ENCODE results near the gene TTN.
A peak's percentile ranks its signal among the peaks of the same experiment; 100 is the strongest.

The TTN gene

DNA sequence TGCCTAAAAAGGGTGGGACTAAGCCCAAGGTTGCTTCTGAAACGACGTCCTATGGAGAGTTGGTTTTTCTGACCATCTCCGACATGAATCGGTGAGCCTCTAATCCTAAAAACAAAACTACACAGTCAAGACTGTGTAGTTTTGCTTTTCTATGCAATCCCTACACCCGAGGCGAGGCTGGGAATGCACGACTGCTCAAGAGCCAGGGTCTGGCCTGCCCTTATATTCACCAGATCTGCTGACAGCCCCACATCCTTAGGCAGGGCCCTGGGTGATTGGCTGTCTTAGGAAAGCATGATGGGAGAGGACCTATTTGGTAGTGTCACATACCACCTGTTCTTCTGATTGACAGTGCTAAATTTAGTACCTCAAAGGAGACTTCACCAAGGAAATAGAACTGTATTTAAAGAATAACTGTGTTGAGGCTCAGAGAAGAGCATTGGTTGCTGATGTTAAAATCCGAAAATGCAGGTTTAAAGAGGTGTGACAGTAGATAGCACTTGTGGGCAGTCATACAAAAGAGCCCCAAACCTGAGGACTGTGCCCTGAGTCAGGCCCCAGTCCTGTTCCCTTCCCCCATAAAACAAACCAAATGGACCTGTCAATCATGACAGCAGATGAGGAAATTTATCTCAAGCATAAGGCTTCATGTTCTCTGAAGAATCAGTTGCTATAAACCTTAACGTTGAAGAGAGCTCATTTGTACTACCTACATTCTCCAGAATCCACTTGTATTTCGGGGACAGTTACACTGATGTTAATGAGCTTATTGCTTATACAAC lies at the start of gene TTN:
Gene TTN (minus strand): TSS at position 197 of the 782 bp plus-strand sequence. CDS start 2,781 bp downstream, outside the sequence.
- Histone ChIP-seq H2AFZ (ENCODE audit: low read length, unreplicated experiment) (no peak within 1 kb of the TSS), H3K4me1 (ENCODE audit: control insufficient read depth, insufficient read depth, low read length, unreplicated experiment) (no peaks in the 10 kb centered on the region), H3K79me2 (ENCODE audit: control insufficient read depth, insufficient read depth, low read length, unreplicated experiment) (no peaks in the 10 kb centered on the region), H3K36me3 (ENCODE audit: insufficient read depth, low read length) (no peaks in the 10 kb centered on the region), H3K27ac (ENCODE audit: low read depth, low read length) (no peak within 1 kb of the TSS), H3K27me3 (ENCODE audit: insufficient read depth, low read length) (no peaks in the 10 kb centered on the region), H3K4me3 (ENCODE audit: low read depth, low read length) (no peak within 1 kb of the TSS)

DNA sequence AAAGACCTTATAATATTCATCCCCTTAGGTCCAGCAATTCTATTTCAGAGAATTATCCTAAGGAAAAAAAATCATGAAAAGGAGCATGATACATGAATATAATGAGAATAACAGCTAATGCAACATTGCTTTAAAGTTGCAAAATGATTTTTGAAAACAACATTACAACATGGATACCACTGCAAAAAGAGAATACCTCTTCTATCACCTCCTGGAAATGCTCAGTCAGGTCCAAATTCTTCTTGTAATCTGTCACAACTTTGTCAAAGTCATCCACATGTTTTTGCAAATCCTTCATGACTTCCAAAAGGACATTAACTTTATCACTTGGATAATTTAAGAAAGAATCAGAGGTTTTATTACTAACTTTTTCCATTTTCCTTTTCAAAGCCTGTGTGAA lies 47.9 kb upstream of the TTN start:
- H3K79me2 ChIP-seq (ENCODE audit: control insufficient read depth, insufficient read depth, low read length, unreplicated experiment) = no peaks in the 10 kb centered on the region
- peak overlapping the region; percentile 67; the same call in 1 of the 2 replicates for H3K27ac ChIP-seq (ENCODE audit: low read depth, low read length)
- H3K4me3 ChIP-seq (ENCODE audit: low read depth, low read length) = no peak overlapping the region
- H3K4me1 ChIP-seq (ENCODE audit: control insufficient read depth, insufficient read depth, low read length, unreplicated experiment) = peaks cover 9% of the 10 kb centered on the region
- H3K36me3 ChIP-seq (ENCODE audit: insufficient read depth, low read length) = no peaks in the 10 kb centered on the region
- H2AFZ ChIP-seq (ENCODE audit: low read length, unreplicated experiment) = no peak overlapping the region
- no peaks in the 10 kb centered on the region; the same call in 1 of the 2 replicates for H3K27me3 ChIP-seq (ENCODE audit: insufficient read depth, low read length)

DNA sequence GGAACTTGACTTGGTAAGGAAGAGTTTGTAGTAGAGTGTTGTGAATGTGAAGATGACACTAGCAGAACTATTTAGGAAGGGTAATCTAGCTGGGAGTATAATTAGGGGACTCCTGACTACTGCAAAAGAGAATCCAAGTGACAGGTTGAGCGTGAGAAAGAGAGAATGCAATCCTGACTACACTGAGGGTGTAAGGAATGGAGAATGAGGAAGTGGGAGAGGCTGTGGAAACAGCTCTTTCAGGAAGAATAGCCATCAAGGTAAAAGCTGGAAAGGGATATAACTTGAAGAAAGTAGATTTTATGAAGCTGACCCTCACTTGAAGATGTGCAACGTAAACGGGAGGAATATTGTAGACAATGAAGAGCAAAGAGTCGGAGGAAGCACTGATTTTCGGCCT lies 41.1 kb upstream of the TTN start:
- Histone ChIP-seq H3K4me1 (ENCODE audit: control insufficient read depth, insufficient read depth, low read length, unreplicated experiment) (peaks cover 15% of the 10 kb centered on the region), H3K36me3 (ENCODE audit: insufficient read depth, low read length) (no peaks in the 10 kb centered on the region), H3K79me2 (ENCODE audit: control insufficient read depth, insufficient read depth, low read length, unreplicated experiment) (no peaks in the 10 kb centered on the region), H3K27ac (ENCODE audit: low read depth, low read length) (no peak overlapping the region), H3K4me3 (ENCODE audit: low read depth, low read length) (no peak overlapping the region), H3K27me3 (ENCODE audit: insufficient read depth, low read length) (no peaks in the 10 kb centered on the region), H2AFZ (ENCODE audit: low read length, unreplicated experiment) (no peak overlapping the region)

DNA sequence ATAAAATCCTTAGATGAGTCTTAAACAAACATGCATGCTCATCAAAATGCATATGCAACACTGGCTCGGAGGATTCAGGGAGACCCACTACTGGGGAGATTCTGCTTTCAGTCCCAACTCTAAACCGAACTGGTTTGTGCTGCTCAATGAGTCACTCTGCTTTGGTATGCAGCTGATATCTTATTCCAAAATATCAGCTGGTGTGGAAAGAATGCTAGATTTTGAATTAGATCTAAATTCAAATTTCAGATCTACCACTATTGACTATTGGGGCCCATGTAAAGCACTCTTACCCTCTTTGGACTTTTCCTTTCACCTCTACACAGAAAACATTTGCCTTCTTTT lies 39.2 kb upstream of the TTN start:
- Histone ChIP-seq H3K79me2 (ENCODE audit: control insufficient read depth, insufficient read depth, low read length, unreplicated experiment) (no peaks in the 10 kb centered on the region), H3K36me3 (ENCODE audit: insufficient read depth, low read length) (no peaks in the 10 kb centered on the region), H2AFZ (ENCODE audit: low read length, unreplicated experiment) (no peak overlapping the region), H3K27me3 (ENCODE audit: insufficient read depth, low read length) (no peaks in the 10 kb centered on the region), H3K4me3 (ENCODE audit: low read depth, low read length) (no peak overlapping the region), H3K4me1 (ENCODE audit: control insufficient read depth, insufficient read depth, low read length, unreplicated experiment) (peaks cover 15% of the 10 kb centered on the region), H3K27ac (ENCODE audit: low read depth, low read length) (no peak overlapping the region)

DNA sequence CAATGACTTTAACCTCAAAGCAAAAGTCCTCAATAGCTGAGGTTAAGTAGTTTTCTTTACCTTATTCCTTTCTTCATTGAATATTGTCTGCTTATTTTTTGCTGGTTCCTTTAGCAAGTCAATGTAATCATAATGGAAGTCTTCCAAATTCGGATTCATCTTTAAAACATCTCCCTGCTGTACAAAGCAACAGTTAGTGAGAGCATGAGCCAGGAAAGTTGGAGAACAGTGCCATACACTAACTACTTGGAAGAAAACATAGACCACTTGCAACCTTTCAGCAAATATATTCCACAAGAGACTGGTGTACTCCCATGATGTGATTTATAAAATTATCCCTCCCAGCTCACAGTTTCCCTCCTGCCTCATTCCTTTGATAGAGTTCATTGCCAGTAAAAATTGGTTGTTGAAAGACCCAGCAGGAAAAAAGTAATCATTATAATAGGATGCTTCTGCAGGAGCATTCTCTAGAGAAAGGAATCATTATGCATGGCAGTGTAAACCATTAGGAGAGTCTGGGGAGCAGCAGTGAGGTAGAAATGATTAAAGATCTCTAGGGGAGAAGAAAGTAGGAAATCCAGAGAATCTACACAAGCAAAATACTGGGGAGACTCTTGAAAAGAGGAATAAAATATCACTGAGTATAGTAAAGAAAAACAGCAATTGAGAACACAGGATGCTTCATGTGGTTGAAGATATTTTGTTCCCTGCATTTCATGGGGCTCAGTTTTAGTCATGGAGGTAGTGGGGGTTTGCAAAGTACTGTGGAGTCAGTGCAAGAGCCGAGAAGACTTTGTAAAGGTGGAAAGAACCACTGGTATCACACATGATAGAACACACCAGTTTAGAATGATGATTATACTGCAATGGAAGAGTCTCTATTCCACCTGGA lies 38.6 kb upstream of the TTN start:
- peaks cover 15% of the 10 kb centered on the region for H3K4me1 ChIP-seq (ENCODE audit: control insufficient read depth, insufficient read depth, low read length, unreplicated experiment)

DNA sequence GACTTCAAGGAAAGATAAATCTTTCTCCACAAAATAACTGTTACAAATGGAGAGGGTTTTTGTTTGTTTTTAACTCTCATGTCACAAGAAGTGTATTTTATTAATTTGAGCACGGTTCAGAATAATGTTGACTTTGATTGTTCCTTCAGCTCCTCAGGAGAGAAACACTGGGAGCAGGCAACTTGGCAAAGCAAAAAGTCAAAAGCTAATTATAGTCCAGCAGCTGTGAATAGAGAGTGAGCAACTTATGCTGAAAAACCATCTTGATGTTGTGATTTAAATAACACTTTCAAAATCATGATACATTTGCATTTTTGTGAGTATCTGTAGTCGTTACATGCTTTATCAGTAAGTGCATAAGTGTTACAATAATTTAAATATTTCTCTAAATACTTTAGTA lies 37.5 kb upstream of the TTN start:
- Histone ChIP-seq H3K4me3 (ENCODE audit: low read depth, low read length) (no peak overlapping the region), H3K79me2 (ENCODE audit: control insufficient read depth, insufficient read depth, low read length, unreplicated experiment) (no peaks in the 10 kb centered on the region), H3K36me3 (ENCODE audit: insufficient read depth, low read length) (no peaks in the 10 kb centered on the region), H3K27ac (ENCODE audit: low read depth, low read length) (no peak overlapping the region), H3K27me3 (ENCODE audit: insufficient read depth, low read length) (no peaks in the 10 kb centered on the region), H3K4me1 (ENCODE audit: control insufficient read depth, insufficient read depth, low read length, unreplicated experiment) (peaks cover 15% of the 10 kb centered on the region), H2AFZ (ENCODE audit: low read length, unreplicated experiment) (no peak overlapping the region)

More for the DNA sequence above, 38.6 kb upstream of the TTN start:
- H3K36me3 ChIP-seq (ENCODE audit: insufficient read depth, low read length) = no peaks in the 10 kb centered on the region
- H3K27ac ChIP-seq (ENCODE audit: low read depth, low read length) = no peak overlapping the region
- no peaks in the 10 kb centered on the region for H3K79me2 ChIP-seq (ENCODE audit: control insufficient read depth, insufficient read depth, low read length, unreplicated experiment)
- no peaks in the 10 kb centered on the region for H3K27me3 ChIP-seq (ENCODE audit: insufficient read depth, low read length)
- no peak overlapping the region for H3K4me3 ChIP-seq (ENCODE audit: low read depth, low read length)
- no peak overlapping the region for H2AFZ ChIP-seq (ENCODE audit: low read length, unreplicated experiment)

DNA sequence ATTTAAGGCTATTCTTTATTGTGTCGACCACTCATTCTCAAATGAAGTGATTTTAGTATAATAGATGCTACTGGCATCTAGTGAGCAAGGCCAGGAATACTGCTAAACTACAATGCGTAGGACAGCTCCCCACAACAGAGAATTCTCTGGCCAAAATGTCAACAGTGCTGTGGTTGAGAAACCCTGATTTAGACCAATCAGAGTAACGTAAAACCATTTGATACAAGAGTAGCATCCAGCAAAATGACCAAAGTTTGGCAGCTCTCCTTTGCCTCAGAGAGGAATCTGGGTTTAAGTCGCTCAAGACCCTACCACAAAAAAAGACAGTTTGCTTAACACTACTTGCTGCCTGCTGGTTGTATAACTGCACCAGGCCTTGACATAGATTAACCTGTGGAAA lies 37.0 kb upstream of the TTN start:
- Histone ChIP-seq H3K4me3 (ENCODE audit: low read depth, low read length) (no peak overlapping the region), H3K27me3 (ENCODE audit: insufficient read depth, low read length) (no peaks in the 10 kb centered on the region), H3K4me1 (ENCODE audit: control insufficient read depth, insufficient read depth, low read length, unreplicated experiment) (peaks cover 15% of the 10 kb centered on the region), H3K79me2 (ENCODE audit: control insufficient read depth, insufficient read depth, low read length, unreplicated experiment) (no peaks in the 10 kb centered on the region), H3K36me3 (ENCODE audit: insufficient read depth, low read length) (no peaks in the 10 kb centered on the region), H3K27ac (ENCODE audit: low read depth, low read length) (no peak overlapping the region), H2AFZ (ENCODE audit: low read length, unreplicated experiment) (no peak overlapping the region)

DNA sequence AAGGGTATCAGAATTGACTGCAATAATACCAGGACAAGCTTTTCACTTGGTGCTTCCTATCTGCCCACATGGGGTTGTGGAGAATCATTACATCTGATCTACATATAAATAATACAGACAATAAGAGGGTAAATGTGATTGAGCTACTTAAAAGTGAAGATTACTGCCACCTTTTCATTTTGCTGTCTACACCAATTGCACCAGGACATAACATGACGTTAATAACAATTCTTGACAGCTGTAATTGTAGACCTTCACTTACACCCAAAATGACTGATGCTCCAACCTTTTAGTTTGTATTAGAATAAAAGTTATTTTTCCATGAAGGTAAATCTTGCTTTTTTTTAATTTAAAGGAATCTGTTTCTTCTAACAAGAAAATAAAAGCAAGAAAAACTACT lies 36.5 kb upstream of the TTN start:
- no peak overlapping the region for H2AFZ ChIP-seq (ENCODE audit: low read length, unreplicated experiment)
- H3K4me3 ChIP-seq (ENCODE audit: low read depth, low read length) = no peak overlapping the region
- no peaks in the 10 kb centered on the region for H3K79me2 ChIP-seq (ENCODE audit: control insufficient read depth, insufficient read depth, low read length, unreplicated experiment)
- H3K27me3 ChIP-seq (ENCODE audit: insufficient read depth, low read length) = peaks cover under 1% of the 10 kb centered on the region; the same call in 1 of the 2 replicates
- H3K27ac ChIP-seq (ENCODE audit: low read depth, low read length) = no peak overlapping the region
- H3K36me3 ChIP-seq (ENCODE audit: insufficient read depth, low read length) = no peaks in the 10 kb centered on the region
- peaks cover 15% of the 10 kb centered on the region for H3K4me1 ChIP-seq (ENCODE audit: control insufficient read depth, insufficient read depth, low read length, unreplicated experiment)

DNA sequence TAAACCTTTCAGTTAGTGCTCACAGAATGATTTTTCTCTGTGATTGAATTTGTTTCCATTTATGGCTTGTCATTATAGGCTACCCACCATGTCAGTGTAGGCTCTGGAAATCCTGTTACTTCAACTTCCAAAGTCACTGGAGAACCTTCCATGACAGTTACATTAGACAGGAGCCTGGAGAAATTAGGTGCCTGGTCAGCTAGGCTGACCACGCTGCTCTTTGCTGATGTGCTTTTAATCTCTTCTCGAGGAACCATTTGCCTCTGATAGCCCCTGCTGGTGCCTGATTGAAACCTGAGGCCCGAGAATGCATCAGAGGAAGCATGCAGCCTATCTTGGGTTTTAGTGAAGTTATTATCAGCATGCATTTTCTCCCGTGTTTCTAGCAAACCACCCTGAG lies 29.6 kb upstream of the TTN start:
- Histone ChIP-seq H3K27ac (ENCODE audit: low read depth, low read length) (no peak overlapping the region), H3K79me2 (ENCODE audit: control insufficient read depth, insufficient read depth, low read length, unreplicated experiment) (no peaks in the 10 kb centered on the region), H2AFZ (ENCODE audit: low read length, unreplicated experiment) (no peak overlapping the region), H3K4me3 (ENCODE audit: low read depth, low read length) (no peak overlapping the region), H3K27me3 (ENCODE audit: insufficient read depth, low read length) (peaks cover 6% of the 10 kb centered on the region; the same call in 1 of the 2 replicates), H3K36me3 (ENCODE audit: insufficient read depth, low read length) (no peaks in the 10 kb centered on the region), H3K4me1 (ENCODE audit: control insufficient read depth, insufficient read depth, low read length, unreplicated experiment) (no peaks in the 10 kb centered on the region)

DNA sequence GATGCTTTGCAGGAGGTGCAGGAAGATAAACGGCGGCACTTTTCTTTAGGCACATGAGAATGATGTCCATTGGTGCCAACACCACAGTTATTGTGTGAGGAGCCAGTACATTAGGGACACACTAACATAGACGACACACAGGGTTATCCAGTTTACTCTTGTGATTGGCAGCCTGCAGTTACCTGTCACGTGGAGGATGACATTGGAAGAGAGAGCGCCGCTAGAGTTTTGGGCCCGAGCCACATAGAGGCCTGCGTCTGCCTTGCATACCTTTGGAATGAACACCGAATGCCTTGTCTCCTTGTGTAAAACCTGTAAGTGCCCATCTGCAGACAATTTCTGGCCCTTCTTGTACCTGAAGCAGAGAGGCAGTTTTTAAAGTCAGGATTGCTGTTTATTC lies 26.9 kb upstream of the TTN start:
- Histone ChIP-seq H3K4me1 (ENCODE audit: control insufficient read depth, insufficient read depth, low read length, unreplicated experiment) (no peaks in the 10 kb centered on the region), H3K4me3 (ENCODE audit: low read depth, low read length) (no peak overlapping the region), H2AFZ (ENCODE audit: low read length, unreplicated experiment) (no peak overlapping the region), H3K36me3 (ENCODE audit: insufficient read depth, low read length) (no peaks in the 10 kb centered on the region), H3K27ac (ENCODE audit: low read depth, low read length) (no peak overlapping the region), H3K79me2 (ENCODE audit: control insufficient read depth, insufficient read depth, low read length, unreplicated experiment) (no peaks in the 10 kb centered on the region), H3K27me3 (ENCODE audit: insufficient read depth, low read length) (peaks cover 6% of the 10 kb centered on the region; the same call in 1 of the 2 replicates)

All from ACC112 (cell line).